Fibroblast of mammary gland (primary cell): ENCODE data around the gene GPR31.

Experiments used
- DNase-seq: peaks from one replicate; pipeline ENCODE4 v3.0.0-alpha.2; 2010; ENCODE audit warnings: low read depth
- H3K4me3 ChIP-seq: 2 replicates; pipeline ENCODE4 v1.5.1; 2011; ENCODE audit warnings: low read depth, mild to moderate bottlenecking, low read length, moderate library complexity; ENCODE audit not compliant: control insufficient read depth
- TF ChIP-seq, protein P1 (sequence below): conservative IDR thresholded peaks from 2 replicates; pipeline ENCODE4 v1.5.1; 2011; ENCODE audit warnings: low read depth, low read length, inconsistent platforms; ENCODE audit not compliant: control insufficient read depth, insufficient read depth

Gene GPR31

GRCh38 chr6:167137081-167137480 lies 20.7 kb downstream of the GPR31 start:
- no peak overlapping the region for H3K4me3 ChIP-seq
- TF ChIP-seq, protein P1, sequence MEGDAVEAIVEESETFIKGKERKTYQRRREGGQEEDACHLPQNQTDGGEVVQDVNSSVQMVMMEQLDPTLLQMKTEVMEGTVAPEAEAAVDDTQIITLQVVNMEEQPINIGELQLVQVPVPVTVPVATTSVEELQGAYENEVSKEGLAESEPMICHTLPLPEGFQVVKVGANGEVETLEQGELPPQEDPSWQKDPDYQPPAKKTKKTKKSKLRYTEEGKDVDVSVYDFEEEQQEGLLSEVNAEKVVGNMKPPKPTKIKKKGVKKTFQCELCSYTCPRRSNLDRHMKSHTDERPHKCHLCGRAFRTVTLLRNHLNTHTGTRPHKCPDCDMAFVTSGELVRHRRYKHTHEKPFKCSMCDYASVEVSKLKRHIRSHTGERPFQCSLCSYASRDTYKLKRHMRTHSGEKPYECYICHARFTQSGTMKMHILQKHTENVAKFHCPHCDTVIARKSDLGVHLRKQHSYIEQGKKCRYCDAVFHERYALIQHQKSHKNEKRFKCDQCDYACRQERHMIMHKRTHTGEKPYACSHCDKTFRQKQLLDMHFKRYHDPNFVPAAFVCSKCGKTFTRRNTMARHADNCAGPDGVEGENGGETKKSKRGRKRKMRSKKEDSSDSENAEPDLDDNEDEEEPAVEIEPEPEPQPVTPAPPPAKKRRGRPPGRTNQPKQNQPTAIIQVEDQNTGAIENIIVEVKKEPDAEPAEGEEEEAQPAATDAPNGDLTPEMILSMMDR: no peak
- DNase-seq: no peak

DNA sequence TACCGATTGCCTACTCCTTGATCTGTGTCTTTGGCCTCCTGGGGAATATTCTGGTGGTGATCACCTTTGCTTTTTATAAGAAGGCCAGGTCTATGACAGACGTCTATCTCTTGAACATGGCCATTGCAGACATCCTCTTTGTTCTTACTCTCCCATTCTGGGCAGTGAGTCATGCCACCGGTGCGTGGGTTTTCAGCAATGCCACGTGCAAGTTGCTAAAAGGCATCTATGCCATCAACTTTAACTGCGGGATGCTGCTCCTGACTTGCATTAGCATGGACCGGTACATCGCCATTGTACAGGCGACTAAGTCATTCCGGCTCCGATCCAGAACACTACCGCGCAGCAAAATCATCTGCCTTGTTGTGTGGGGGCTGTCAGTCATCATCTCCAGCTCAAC lies 21.4 kb downstream of the GPR31 start:
- no peak for DNase-seq
- H3K4me3 ChIP-seq: no peak overlapping the region
- TF ChIP-seq, protein P1: no peak

- TF ChIP-seq, protein P1: no peak
- no peak for DNase-seq
- H3K4me3 ChIP-seq: no peak overlapping the region
Measured at GRCh38 chr6:167134448-167135328, 23.1 kb downstream of the GPR31 start.

DNA sequence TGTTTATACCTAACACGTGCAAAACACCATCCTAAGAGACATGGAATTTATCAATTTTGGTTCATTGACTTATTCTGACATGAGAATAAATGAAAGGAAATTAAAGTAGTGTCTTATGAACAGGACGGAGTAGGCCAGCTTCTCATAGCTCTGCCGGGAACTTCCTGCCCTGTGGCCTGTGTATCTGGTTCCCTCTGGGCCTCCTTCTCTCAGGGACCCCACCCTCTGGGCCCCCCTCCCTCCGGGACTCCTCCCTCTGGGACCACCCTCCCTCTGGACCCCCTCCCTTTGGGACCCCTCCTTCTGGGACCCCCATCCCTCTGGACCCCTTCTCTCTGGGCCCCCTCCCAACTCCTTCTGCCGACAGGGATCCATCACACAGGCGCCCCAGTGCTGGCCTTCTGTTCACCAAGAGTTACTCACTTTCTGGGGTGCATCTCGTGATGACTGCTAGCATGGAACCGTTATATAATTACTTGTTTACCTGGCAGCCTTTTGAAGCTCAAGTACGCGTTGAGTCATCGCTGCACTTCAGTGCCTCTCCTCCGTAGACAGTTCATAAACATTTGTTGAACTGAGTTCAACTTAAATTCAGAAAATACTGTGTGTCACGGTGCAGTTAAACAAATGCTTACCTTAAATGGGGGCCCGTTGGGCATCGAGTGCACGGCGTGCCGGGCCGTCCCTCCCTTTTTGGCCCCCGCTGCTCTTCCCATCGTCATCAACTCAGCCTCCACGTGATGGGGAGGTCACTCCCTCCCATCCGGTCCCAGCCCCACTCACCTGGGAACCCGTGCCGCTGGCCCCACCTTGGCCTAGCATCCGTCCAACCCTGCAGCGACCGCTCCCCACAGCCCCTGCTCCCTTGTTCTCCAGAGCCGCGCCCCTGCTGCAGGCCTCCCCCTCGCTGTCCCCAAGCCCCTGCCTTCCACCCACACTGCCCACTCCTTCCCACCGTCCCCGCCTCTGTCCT lies 26.8 kb downstream of the GPR31 start:
- TF ChIP-seq, protein P1: no peak
- H3K4me3 ChIP-seq: no peak overlapping the region
- no peak for DNase-seq

DNA sequence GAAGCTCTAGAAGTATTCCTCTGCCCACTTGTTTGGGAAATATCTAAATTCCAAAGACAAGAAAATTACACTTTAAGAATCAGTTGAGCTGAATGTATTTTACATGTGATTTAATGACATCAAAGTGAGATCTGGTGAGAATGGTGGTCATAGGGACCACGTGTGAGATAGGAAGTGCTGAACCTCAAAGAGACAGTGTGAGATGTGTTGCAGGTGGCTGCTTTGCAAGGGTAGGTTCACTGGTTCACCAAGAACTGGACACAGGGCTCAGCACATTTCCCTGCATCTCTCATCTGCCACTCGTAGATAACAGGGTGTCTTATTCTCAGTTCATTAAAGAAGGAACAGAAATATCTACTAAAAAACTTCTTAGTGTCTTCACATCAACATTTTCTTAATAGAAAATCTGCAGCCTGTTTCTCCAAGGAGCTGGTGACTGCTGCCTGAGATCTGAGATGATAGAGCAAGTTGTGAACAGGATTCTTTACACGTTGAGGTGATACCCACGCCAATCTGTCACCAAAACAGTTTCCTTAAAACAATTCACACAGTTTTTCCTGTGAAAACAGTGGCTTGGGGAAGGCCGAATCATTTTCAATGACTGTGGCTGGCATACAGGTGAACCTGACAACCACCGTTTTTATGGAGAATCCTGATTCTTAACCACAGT lies 27.6 kb downstream of the GPR31 start:
- H3K4me3 ChIP-seq: no peak overlapping the region
- DNase-seq: no peak
- TF ChIP-seq, protein P1: no peak

GRCh38 chr6:167129562-167129961 lies 28.2 kb downstream of the GPR31 start:
- H3K4me3 ChIP-seq: no peak overlapping the region
- DNase-seq: no peak
- TF ChIP-seq, protein P1: no peak
